CD14-positive monocyte (primary cell): ENCODE measurements around the gene ARID3B. TPM values are rescaled to one million over a fixed set of nuclear protein-coding genes. Genes with fewer than 3 reads are reported as not detected.

Experiments
- DNase-seq, 3 donors: peaks; one replicate each; pipeline ENCODE4 v3.0.0-alpha.2; 2011 to 2022
- H2AFZ ChIP-seq: 2 replicates; pipeline ENCODE4 v1.6.0; 2012; ENCODE audit warnings: mild to moderate bottlenecking, low read depth, low read length, inconsistent platforms; ENCODE audit not compliant: insufficient read depth, poor library complexity, severe bottlenecking
- H3K27ac ChIP-seq, 2 donors: 1 replicate in 1 of 2; 2 replicates in 1 of 2; pipeline ENCODE4 v1.5.1; 2012 to 2013; ENCODE audit warnings: low read length in 2 of 2, control low read depth in 1 of 2, inconsistent platforms in 1 of 2, low read depth in 1 of 2, mild to moderate bottlenecking in 1 of 2
- H3K27me3 ChIP-seq, 2 donors: one replicate each; pipeline versions ENCODE4 v1.6.0 to v1.6.1; 2011 to 2013; ENCODE audit warnings: low read length in 2 of 2; ENCODE audit not compliant: control insufficient read depth in 2 of 2, insufficient read depth in 2 of 2
- H3K36me3 ChIP-seq, 2 donors: replicated peaks in 1 of 2; 1 replicate in 1 of 2; 2 replicates in 1 of 2; pipeline versions ENCODE4 v1.5.1 to v1.6.1; 2012 to 2013; ENCODE audit warnings: low read length in 2 of 2, control low read depth in 1 of 2, inconsistent platforms in 1 of 2, mild to moderate bottlenecking in 1 of 2; ENCODE audit not compliant: insufficient read depth in 2 of 2, control insufficient read depth in 1 of 2
- H3K4me1 ChIP-seq, 2 donors: 1 replicate in 1 of 2; 2 replicates in 1 of 2; pipeline versions ENCODE4 v1.5.1 to v1.6.1; 2012 to 2013; ENCODE audit warnings: low read length in 2 of 2, control low read depth in 1 of 2, inconsistent platforms in 1 of 2, mild to moderate bottlenecking in 1 of 2, moderate library complexity in 1 of 2; ENCODE audit not compliant: insufficient read depth in 2 of 2, control insufficient read depth in 1 of 2
- H3K4me2 ChIP-seq: replicated peaks from 2 replicates; pipeline ENCODE3; 2012; ENCODE audit warnings: low read length, moderate library complexity, mild to moderate bottlenecking; ENCODE audit not compliant: poor library complexity, severe bottlenecking; ENCODE audit errors: extremely low read depth
- H3K4me3 ChIP-seq, 3 experiments: fragments of 200-600 bp in 1 of 3; sonication (generic) in 1 of 3; replicated peaks in 1 of 3; 1 replicate in 2 of 3; 2 replicates in 1 of 3; pipeline ENCODE4 v1.5.1; 2011 to 2013; ENCODE audit warnings: low read length in 3 of 3, mild to moderate bottlenecking in 3 of 3, control low read depth in 2 of 3, low read depth in 2 of 3, inconsistent platforms in 1 of 3, moderate library complexity in 1 of 3
- H3K79me2 ChIP-seq: 2 replicates; pipeline ENCODE4 v1.6.0; 2012; ENCODE audit warnings: mild to moderate bottlenecking, control low read depth, inconsistent platforms, low read length, moderate library complexity; ENCODE audit not compliant: insufficient read depth
- H3K9ac ChIP-seq: 2 replicates; pipeline ENCODE4 v1.6.0; 2017; ENCODE audit warnings: low read length, mild to moderate bottlenecking; ENCODE audit not compliant: insufficient read depth, poor library complexity, severe bottlenecking
- H3K9me3 ChIP-seq, 2 donors: replicated peaks in 1 of 2; 1 replicate in 1 of 2; 2 replicates in 1 of 2; pipeline versions ENCODE4 v1.5.1 to v1.6.1; 2012 to 2013; ENCODE audit warnings: low read length in 2 of 2, control low read depth in 1 of 2; ENCODE audit not compliant: control insufficient read depth in 1 of 2, insufficient read depth in 1 of 2
- H4K20me1 ChIP-seq: 2 replicates; pipeline ENCODE4 v1.6.0; 2012; ENCODE audit warnings: mild to moderate bottlenecking, low read length, control low read depth, moderate library complexity; ENCODE audit not compliant: insufficient read depth
- H3K27ac Mint-ChIP-seq, 7 donors: one replicate each; pipeline ENCODE4 v1.8.0; 2020; ENCODE audit warnings: mild to moderate bottlenecking in 7 of 7, mixed read lengths in 7 of 7, moderate library complexity in 6 of 7, inconsistent platforms in 2 of 7
- H3K27me3 Mint-ChIP-seq, 3 donors: one replicate each; pipeline ENCODE4 v1.8.0; 2021 to 2022; ENCODE audit warnings: low read depth in 3 of 3, mild to moderate bottlenecking in 3 of 3, mixed read lengths in 3 of 3, moderate library complexity in 3 of 3, inconsistent platforms in 1 of 3
- H3K36me3 Mint-ChIP-seq, 2 donors: one replicate each; pipeline ENCODE4 v1.8.0; 2020; ENCODE audit warnings: mixed read lengths in 2 of 2, inconsistent platforms in 1 of 2, mild to moderate bottlenecking in 1 of 2
- H3K4me1 Mint-ChIP-seq: one replicate; pipeline ENCODE4 v1.8.0; 2020; ENCODE audit warnings: mild to moderate bottlenecking, mixed read lengths
- H3K4me3 Mint-ChIP-seq, 2 donors: one replicate each; pipeline ENCODE4 v1.8.0; 2020; ENCODE audit warnings: mild to moderate bottlenecking in 2 of 2, mixed read lengths in 2 of 2, moderate library complexity in 1 of 2
- H3K9me3 Mint-ChIP-seq, 7 donors: one replicate each; pipeline ENCODE4 v1.8.0; 2020 to 2022; ENCODE audit warnings: mixed read lengths in 7 of 7, mild to moderate bottlenecking in 6 of 7, moderate library complexity in 6 of 7, inconsistent platforms in 2 of 7
- CTCF ChIP-seq: fragments of 200-600 bp; IDR thresholded peaks from one replicate; pipeline ENCODE4 v1.8.0; 2022; ENCODE audit warnings: antibody characterized with exemption, mild to moderate bottlenecking
- WGBS: methylation state at CpG from one replicate; pipeline ENCODE4 v1.1.5; 2013; ENCODE audit warnings: missing lambda C conversion rate; ENCODE audit not compliant: insufficient coverage; 5-methylcytosine and 5-hydroxymethylcytosine counted together
- intact Hi-C, 2 donors: fragments of 100-400 bp; cut with micrococcal nuclease; formaldehyde crosslinking; loops; one replicate each; pipeline versions ENCODE4 v1.15.0 to v1.15.1; 2023
- polyA plus RNA-seq, 3 donors: library from polyadenylated mRNA; depleted of rRNA in 1 of 3; unstranded in 2 of 3; stranded (reverse) in 1 of 3; fragments of 300-500 nt in 2 of 3; fragments of >200 nt in 1 of 3; fragmentation: Illumina TruSeq in 2 of 3; gene quantifications; 1 replicate in 2 of 3; 2 replicates in 1 of 3; pipeline ENCODE4 v1.2.3, GENCODE V29; 2012 to 2021

Gene ARID3B
- polyA plus RNA-seq, 3 donors = 2.3 to 17.4 (median 4.4) TPM

DNA sequence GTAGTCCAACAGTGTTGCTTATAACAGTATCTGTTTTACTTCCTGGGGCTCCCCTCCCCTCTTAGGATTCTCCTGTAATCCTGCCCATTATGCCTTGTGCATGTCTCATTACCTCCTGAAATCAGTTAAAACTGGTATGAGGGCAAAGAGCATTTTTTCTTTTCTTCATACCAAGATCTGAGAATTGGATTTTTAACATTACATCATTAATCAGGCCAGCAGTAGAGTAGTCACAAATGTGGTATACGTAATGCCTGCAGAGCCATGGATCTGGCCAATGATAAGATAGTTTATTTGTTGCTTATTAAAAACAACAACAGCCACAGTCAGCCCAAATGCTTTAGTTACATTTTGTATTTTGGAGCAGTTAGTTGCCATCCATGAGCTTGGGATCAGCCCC lies 23.2 kb downstream of the ARID3B start:
- no peak for DNase-seq
- Histone ChIP-seq H4K20me1 (peaks cover 82% of the 10 kb centered on the region), H3K4me2 (no peak overlapping the region), H3K27ac (no peak overlapping the region), H3K4me3 (no peak overlapping the region), H3K79me2 (peaks cover 19% of the 10 kb centered on the region), H3K9ac (no peak overlapping the region), H3K36me3 (peaks cover 30 to 67% of the 10 kb centered on the region in 2 donors), H3K4me1 (no peaks in the 10 kb centered on the region), H3K27me3 (no peaks in the 10 kb centered on the region), H2AFZ (no peak overlapping the region), H3K9me3 (no peaks in the 10 kb centered on the region)
- Mint-ChIP-seq H3K4me3 (no peak overlapping the region), H3K36me3 (peaks cover 51 to 61% of the 10 kb centered on the region in 2 donors), H3K27me3 (peaks cover 0 to 2% (median 2%) of the 10 kb centered on the region in 3 donors), H3K4me1 (peaks cover 8% of the 10 kb centered on the region), H3K9me3 (no peaks in the 10 kb centered on the region), H3K27ac (no peak overlapping the region)
- no CpG with 5 or more reads among the region's 1 CpG for WGBS
- intact Hi-C loops = no loop called here
- TF ChIP-seq CTCF = no peak

- Histone ChIP-seq H4K20me1 (peaks cover 85% of the 10 kb centered on the region), H3K4me3 (no peak overlapping the region), H2AFZ (no peak overlapping the region), H3K79me2 (peaks cover 18% of the 10 kb centered on the region), H3K27me3 (no peaks in the 10 kb centered on the region), H3K9me3 (no peaks in the 10 kb centered on the region), H3K36me3 (peaks cover 41 to 76% of the 10 kb centered on the region in 2 donors), H3K4me2 (no peak overlapping the region), H3K27ac (no peak overlapping the region), H3K9ac (no peak overlapping the region), H3K4me1 (no peaks in the 10 kb centered on the region)
- 100% methylated on average over 2 of the region's 2 CpGs for WGBS
- peaks cover 8% of the 10 kb centered on the region for H3K4me1 Mint-ChIP-seq
- peaks cover 0 to 2% (median 2%) of the 10 kb centered on the region in 3 donors for H3K27me3 Mint-ChIP-seq
- peaks cover 57 to 69% of the 10 kb centered on the region in 2 donors for H3K36me3 Mint-ChIP-seq
- H3K27ac Mint-ChIP-seq = no peak overlapping the region
- TF ChIP-seq CTCF = no peak
- H3K9me3 Mint-ChIP-seq = no peaks in the 10 kb centered on the region
- DNase-seq = no peak
- intact Hi-C loops = no loop called here
- no peak overlapping the region for H3K4me3 Mint-ChIP-seq
These were observed 24.5 kb downstream of the ARID3B start for GRCh38 chr15:74565381-74566085.
